Measurements from ENCODE around the gene PDF.

DNA sequence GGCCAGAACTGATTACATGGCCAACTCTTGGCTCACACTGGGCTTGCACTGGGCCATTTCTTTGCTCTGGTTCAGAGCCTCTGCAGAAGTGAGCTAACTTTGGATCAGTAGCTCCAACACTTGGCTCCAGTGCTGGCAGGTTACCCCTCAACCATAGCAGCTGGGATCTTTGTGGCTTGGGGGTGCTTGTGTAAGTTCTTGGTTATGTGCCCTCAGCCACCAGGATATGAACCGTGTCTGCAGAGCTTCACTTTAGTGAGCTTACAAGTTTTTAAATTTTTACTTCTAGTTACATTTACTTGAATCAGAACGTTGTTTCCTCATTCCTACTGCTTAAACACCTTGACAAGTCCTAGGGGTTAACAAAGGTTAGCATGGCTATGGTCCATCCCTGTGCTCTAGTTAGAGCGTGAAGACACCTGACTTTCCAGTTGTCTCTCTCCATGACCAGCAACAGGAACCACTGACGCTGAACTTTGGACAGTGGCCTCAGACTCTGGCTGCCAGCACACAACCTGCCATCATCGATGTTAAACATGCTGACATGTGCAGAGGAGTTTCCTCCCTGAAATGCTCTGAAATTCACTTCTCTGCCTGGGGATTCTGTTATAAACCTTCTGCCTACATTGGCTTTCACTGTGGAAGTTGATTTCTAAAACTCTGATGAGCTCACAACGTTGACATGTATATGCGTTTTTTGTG lies 4.1 kb downstream of the PDF start:
- TF ChIP-seq, protein P1, sequence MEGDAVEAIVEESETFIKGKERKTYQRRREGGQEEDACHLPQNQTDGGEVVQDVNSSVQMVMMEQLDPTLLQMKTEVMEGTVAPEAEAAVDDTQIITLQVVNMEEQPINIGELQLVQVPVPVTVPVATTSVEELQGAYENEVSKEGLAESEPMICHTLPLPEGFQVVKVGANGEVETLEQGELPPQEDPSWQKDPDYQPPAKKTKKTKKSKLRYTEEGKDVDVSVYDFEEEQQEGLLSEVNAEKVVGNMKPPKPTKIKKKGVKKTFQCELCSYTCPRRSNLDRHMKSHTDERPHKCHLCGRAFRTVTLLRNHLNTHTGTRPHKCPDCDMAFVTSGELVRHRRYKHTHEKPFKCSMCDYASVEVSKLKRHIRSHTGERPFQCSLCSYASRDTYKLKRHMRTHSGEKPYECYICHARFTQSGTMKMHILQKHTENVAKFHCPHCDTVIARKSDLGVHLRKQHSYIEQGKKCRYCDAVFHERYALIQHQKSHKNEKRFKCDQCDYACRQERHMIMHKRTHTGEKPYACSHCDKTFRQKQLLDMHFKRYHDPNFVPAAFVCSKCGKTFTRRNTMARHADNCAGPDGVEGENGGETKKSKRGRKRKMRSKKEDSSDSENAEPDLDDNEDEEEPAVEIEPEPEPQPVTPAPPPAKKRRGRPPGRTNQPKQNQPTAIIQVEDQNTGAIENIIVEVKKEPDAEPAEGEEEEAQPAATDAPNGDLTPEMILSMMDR (IDR thresholded peaks at IDR 0.05; ENCODE audit: low read depth, low read length) = no peak
- TF ChIP-seq, protein P2, sequence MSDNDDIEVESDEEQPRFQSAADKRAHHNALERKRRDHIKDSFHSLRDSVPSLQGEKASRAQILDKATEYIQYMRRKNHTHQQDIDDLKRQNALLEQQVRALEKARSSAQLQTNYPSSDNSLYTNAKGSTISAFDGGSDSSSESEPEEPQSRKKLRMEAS (IDR thresholded peaks at IDR 0.05; ENCODE audit: low read depth, low read length) = no peak
- TF ChIP-seq POLR2A (IDR thresholded peaks at IDR 0.05; ENCODE audit: extremely low read depth, insufficient read length) (no peak), MYC (IDR thresholded peaks at IDR 0.05; ENCODE audit: low read depth, low read length) (no peak)

Data from NB4 (cell line).